Measurements from ENCODE around the gene CRTAP.

GRCh38 chr3:33111581-33111980 lies 2.2 kb upstream of the CRTAP start:
- no peak for TF ChIP-seq POLR2A (IDR thresholded peaks at IDR 0.05)
- TF ChIP-seq, protein P1, sequence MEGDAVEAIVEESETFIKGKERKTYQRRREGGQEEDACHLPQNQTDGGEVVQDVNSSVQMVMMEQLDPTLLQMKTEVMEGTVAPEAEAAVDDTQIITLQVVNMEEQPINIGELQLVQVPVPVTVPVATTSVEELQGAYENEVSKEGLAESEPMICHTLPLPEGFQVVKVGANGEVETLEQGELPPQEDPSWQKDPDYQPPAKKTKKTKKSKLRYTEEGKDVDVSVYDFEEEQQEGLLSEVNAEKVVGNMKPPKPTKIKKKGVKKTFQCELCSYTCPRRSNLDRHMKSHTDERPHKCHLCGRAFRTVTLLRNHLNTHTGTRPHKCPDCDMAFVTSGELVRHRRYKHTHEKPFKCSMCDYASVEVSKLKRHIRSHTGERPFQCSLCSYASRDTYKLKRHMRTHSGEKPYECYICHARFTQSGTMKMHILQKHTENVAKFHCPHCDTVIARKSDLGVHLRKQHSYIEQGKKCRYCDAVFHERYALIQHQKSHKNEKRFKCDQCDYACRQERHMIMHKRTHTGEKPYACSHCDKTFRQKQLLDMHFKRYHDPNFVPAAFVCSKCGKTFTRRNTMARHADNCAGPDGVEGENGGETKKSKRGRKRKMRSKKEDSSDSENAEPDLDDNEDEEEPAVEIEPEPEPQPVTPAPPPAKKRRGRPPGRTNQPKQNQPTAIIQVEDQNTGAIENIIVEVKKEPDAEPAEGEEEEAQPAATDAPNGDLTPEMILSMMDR (IDR thresholded peaks at IDR 0.05) = no peak
